GM21619 (cell line): ENCODE measurements around the gene NLRP13.

Experiments used
- ATAC-seq: cut with Tn5 transposase; IDR thresholded peaks from one replicate; pipeline ENCODE4 v1.9.1; 2021; ENCODE audit not compliant: unreplicated experiment

NLRP13 gene

GRCh38 chr19:55901369-55902079 lies 30.6 kb downstream of the NLRP13 start:
- ATAC-seq, result no peak

DNA sequence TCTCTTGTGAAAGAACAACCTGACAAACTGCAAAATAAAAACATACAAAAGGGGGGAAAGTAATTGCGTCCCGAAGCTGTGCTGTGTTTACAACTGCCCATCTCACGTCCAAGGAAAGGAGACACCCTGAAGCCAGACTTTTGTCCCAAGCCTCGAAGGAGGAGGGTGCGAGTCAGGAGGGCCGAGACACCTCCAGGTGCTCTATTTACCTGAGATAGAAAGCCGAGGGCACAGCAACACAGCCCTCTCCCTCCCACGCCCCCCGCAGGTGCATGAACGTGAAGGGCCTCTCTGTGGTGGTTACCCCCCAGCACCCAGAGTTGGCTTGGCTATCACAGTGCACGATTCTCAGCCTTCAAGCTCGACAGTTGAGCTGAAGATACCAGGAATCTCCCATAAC lies 33.2 kb downstream of the NLRP13 start:
- no peak for ATAC-seq

DNA sequence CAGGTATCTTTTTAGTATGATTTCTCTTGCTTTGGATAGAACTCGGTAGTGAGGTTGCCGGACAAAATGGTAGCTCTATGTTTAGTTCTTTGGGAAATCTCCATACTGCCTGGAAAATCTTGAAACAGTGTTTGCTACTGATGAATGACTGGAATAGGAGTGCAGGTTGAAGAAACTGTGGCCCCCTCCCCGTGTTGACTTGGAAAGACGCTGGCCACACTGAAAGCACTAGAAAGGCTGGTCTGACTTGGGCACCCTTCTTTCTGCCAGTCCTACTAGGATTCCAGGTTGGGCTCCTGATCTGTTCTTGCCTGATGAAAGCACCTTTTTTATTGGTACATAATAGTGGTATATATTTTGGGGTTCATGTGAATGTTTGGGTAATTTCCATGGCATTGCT lies 49.5 kb downstream of the NLRP13 start:
- no peak for ATAC-seq

GRCh38 chr19:55877211-55877610 lies 54.9 kb downstream of the NLRP13 start:
- ATAC-seq, result no peak

GRCh38 chr19:55870736-55871135 lies 61.4 kb downstream of the NLRP13 start:
- no peak for ATAC-seq

- ATAC-seq, result no peak
Observed at GRCh38 chr19:55867101-55867500, 65.0 kb downstream of the NLRP13 start.

DNA sequence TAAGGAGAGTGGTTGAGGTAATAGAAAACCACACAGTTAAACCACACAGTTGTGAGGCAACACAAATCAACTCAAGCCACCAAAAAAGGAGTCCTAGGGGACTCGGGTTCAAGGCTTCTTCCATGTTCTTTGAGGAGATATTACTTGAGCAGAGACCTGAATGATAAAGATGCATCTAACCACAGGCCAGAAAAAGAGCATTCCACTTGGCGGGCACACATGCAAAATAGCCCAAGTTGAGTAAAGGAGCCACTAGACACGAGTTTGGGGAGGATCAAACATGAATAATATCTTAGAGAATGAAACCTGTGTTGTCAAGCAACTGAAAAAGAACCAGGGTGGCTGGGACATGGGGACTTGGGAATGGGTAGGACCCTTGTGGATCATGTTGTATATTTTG lies 65.6 kb downstream of the NLRP13 start:
- no peak for ATAC-seq

DNA sequence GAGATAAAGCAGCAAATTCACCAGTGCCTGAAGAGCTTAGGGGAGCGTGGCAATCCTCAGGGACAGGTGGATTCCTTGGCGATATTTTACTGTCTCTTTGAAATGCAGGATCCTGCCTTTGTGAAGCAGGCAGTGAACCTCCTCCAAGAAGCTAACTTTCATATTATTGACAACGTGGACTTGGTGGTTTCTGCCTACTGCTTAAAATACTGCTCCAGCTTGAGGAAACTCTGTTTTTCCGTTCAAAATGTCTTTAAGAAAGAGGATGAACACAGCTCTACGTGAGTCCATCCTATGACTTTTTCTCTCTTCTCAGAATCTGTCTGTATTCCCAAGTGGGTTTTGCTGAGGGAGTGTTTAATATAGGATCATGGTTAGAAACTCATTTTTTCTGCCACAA lies 73.2 kb downstream of the NLRP13 start:
- ATAC-seq, result no peak

- no peak for ATAC-seq
Observed at GRCh38 chr19:55858401-55858800, 73.7 kb downstream of the NLRP13 start.

DNA sequence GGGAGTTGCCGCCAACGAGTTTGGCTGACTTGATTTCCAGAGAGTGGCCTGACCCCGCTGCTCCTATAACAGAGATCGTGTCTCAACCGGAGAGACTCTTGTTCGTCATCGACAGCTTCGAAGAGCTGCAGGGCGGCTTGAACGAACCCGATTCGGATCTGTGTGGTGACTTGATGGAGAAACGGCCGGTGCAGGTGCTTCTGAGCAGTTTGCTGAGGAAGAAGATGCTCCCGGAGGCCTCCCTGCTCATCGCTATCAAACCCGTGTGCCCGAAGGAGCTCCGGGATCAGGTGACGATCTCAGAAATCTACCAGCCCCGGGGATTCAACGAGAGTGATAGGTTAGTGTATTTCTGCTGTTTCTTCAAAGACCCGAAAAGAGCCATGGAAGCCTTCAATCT lies 74.2 kb downstream of the NLRP13 start:
- ATAC-seq, result no peak

- ATAC-seq, result no peak
Observed at GRCh38 chr19:55857149-55857548, 75.0 kb downstream of the NLRP13 start.

DNA sequence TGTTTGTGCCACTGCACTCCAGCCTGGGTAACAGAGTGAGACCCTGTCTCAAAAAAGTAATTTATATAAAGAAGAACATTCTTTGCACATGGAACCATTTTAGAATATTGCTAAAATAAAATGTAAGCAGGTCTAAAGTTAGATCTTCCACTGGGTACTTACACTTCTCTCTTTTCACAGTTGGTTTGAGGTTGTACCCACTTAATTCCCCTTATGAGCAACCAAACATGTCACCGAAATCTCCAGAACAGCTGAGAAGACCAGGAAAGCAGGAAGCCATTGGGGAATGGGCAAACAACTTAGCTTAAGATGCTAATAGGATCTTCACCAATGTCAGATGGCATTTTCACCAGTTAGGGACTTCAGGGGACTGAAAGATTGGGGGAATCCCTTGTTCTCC lies 77.0 kb downstream of the NLRP13 start:
- ATAC-seq, result no peak
